AG04450 (cell line): ENCODE results near the gene MS4A14. TPM values are rescaled to one million over a fixed set of nuclear protein-coding genes. Genes with fewer than 3 reads are reported as not detected.

Source experiments
- CTCF ChIA-PET: fragments of 300-600, 350-600 bp; formaldehyde crosslinking; extraction: SDS; loops from one replicate; lab custom pipeline; 2022; ENCODE audit warnings: antibody characterized with exemption, inconsistent platforms; lab: Charles Lee
- POLR2A ChIA-PET: fragments of 350-600 bp; formaldehyde crosslinking; extraction: SDS; loops from one replicate; lab custom pipeline; 2021; ENCODE audit warnings: antibody characterized with exemption, inconsistent platforms; lab: Yijun Ruan, JAX
- DNase-seq: peaks from one replicate; pipeline ENCODE4 v3.0.0-alpha.2; 2011; ENCODE audit warnings: low read depth, low spot score
- H3K27ac ChIP-seq: one replicate; pipeline ENCODE4 v1.5.1; 2012; ENCODE audit warnings: low read depth, low read length, control low read depth
- H3K27me3 ChIP-seq: one replicate; pipeline ENCODE4 v1.6.0; 2012; ENCODE audit warnings: low read length; ENCODE audit not compliant: control insufficient read depth, insufficient read depth
- H3K4me3 ChIP-seq: 2 replicates; pipeline ENCODE4 v1.5.1; 2011; ENCODE audit warnings: mild to moderate bottlenecking, low read depth, low read length, control low read depth
- H3K9me3 ChIP-seq: 2 replicates; pipeline ENCODE4 v1.5.1; 2012; ENCODE audit warnings: low read length; ENCODE audit not compliant: control insufficient read depth, insufficient read depth
- polyA plus RNA-seq: library from polyadenylated mRNA; depleted of rRNA; stranded (reverse); fragments of >200 nt; gene quantifications from 2 replicates; pipeline ENCODE4 v1.2.3, GENCODE V29; 2011
- TF ChIP-seq, protein P1 (sequence below): IDR thresholded peaks from 2 replicates; pipeline ENCODE4 v1.5.1; 2011; ENCODE audit warnings: low read depth, low read length, control low read depth, inconsistent platforms

Gene MS4A14
- polyA plus RNA-seq, 1 experiment = not detected

DNA sequence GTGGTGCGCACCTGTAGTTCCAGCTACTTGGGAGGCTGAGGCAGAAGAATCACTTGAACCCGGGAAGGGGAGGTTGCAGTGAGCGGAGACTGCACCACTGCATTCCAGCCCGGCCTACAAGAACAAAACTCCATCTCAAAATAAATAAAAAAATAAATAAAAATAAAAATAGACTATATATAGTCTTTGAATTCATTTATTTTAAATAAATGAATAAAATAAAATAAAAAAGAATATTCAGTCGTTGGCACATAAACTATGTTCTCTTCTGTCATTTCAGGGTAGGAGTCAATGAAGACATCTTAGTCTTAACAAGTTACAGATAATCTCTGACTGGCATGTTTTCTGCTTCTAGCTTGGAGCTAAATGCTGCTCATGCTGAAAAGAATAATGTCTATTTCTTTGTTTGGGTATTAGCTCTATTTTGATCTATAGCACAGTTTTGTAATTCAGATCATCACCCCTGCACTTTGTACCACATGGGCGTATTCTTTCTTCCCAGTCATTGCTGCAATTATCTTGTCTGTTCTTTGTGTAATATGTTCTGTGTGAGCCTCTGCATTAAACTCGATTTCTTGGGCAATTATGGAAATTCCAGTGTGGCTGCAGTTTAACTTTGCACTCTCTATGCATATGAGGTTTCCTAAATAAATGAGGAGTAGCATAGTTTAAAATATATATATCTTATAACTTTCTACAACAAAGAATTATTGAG is 1.4 kb upstream of the MS4A14 start:
- Histone ChIP-seq H3K27ac (no peak overlapping the region), H3K27me3 (no peaks in the 10 kb centered on the region), H3K9me3 (no peaks in the 10 kb centered on the region; the same call in 1 of the 2 replicates), H3K4me3 (no peak overlapping the region)
- TF ChIP-seq, protein P1, sequence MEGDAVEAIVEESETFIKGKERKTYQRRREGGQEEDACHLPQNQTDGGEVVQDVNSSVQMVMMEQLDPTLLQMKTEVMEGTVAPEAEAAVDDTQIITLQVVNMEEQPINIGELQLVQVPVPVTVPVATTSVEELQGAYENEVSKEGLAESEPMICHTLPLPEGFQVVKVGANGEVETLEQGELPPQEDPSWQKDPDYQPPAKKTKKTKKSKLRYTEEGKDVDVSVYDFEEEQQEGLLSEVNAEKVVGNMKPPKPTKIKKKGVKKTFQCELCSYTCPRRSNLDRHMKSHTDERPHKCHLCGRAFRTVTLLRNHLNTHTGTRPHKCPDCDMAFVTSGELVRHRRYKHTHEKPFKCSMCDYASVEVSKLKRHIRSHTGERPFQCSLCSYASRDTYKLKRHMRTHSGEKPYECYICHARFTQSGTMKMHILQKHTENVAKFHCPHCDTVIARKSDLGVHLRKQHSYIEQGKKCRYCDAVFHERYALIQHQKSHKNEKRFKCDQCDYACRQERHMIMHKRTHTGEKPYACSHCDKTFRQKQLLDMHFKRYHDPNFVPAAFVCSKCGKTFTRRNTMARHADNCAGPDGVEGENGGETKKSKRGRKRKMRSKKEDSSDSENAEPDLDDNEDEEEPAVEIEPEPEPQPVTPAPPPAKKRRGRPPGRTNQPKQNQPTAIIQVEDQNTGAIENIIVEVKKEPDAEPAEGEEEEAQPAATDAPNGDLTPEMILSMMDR = no peak
- no peak for DNase-seq
- CTCF ChIA-PET = no interaction called here
- POLR2A ChIA-PET = no interaction called here

DNA sequence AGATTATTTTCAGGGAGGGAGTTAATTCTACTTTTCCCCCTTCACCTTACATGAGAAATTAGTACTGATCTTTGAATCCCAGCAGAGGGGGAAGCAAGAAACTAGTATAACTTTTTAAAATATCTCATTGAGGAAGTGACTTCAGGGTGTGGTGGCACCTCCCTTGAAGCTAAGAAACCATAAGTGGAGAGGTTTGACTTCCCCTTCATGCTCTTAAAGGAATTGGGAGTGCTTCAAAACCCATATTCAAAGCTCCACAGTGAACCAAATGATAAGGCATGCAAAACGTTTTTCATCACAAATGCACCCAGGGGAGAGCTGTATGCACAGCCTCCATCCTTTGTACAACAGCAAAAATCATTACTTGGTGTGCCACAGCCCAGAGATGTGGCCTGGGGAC is 540 bp downstream of the MS4A14 start:
- Histone ChIP-seq H3K4me3 (no peak overlapping the region), H3K27me3 (no peaks in the 10 kb centered on the region), H3K27ac (no peak overlapping the region), H3K9me3 (no peaks in the 10 kb centered on the region; the same call in 1 of the 2 replicates)
- ChIA-PET POLR2A (no interaction called here), CTCF (no interaction called here)
- no peak for DNase-seq
- TF ChIP-seq, protein P1 = no peak

DNA sequence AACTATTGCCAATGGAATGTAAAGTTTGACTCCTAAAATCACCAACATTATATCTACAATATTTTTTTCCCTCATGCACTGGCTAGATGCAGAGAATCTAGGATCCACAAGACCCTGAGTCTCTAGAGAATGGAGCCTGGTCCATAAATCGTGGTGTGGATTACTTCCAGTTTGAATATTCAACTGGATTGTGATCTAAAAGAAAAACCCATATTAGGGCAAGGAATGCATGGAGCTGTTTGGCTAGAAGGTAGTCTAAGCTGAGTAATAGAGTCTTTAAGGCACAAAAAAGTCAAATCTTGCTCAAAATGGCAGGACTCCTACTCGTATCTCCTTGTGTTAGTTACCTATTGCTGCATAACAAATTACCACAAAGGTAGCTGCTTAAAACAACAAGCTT is 23.8 kb downstream of the MS4A14 start:
- no peaks in the 10 kb centered on the region for H3K27me3 ChIP-seq
- no peak overlapping the region for H3K27ac ChIP-seq
- ChIA-PET CTCF (no interaction called here), POLR2A (no interaction called here)
- H3K9me3 ChIP-seq = peaks cover 7% of the 10 kb centered on the region; the same call in 1 of the 2 replicates
- no peak for DNase-seq
- no peak overlapping the region for H3K4me3 ChIP-seq
- TF ChIP-seq, protein P1 = no peak

DNA sequence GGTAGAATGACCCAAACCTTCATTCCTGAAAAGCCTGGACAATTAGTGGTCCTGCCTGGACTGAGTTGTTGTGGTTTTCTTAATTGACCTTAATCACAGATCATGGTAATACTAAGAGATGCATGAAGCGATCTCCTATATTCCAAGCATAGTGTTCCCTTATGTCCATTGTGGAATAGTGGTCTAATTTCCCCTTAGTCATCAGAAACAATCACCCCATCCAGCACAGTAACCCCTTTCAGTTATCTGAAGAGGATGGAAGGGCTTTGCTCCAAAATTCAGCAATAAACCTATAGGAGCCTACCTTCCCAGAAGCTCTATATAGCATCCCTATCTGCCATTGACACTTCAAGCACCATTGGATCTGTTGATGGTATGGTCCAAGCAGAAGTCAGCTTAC is 26.4 kb downstream of the MS4A14 start:
- no peak overlapping the region for H3K27ac ChIP-seq
- POLR2A ChIA-PET = no interaction called here
- H3K27me3 ChIP-seq = no peaks in the 10 kb centered on the region
- DNase-seq = no peak
- TF ChIP-seq, protein P1 = no peak
- no peak overlapping the region for H3K4me3 ChIP-seq
- no peaks in the 10 kb centered on the region for H3K9me3 ChIP-seq
- CTCF ChIA-PET = no interaction called here

DNA sequence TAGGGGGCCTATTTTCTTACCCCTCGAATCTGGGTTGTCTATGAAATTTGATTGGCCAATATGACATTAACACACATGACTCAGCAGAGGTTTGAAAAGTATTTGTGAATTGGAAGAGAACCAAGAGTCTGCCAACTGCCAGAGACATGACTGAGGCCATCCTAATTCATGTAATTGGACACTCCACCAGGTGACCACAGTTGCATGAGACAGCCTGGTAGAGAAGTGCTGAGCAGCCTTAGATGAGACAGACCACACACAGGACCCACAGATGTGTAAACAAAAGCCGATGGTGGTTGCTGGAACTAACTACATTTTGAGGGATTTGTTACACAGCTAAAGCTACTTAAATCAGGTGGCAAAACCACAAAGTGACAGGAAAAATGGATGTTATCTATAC is 32.3 kb downstream of the MS4A14 start:
- no peak for DNase-seq

More for the DNA sequence above, 32.3 kb downstream of the MS4A14 start:
- Histone ChIP-seq H3K4me3 (no peak overlapping the region), H3K27me3 (no peaks in the 10 kb centered on the region), H3K9me3 (no peaks in the 10 kb centered on the region), H3K27ac (no peak overlapping the region)
- POLR2A ChIA-PET = no interaction called here
- CTCF ChIA-PET = no interaction called here
- TF ChIP-seq, protein P1 = no peak
